ENCODE results near the gene C11orf86.

DNA sequence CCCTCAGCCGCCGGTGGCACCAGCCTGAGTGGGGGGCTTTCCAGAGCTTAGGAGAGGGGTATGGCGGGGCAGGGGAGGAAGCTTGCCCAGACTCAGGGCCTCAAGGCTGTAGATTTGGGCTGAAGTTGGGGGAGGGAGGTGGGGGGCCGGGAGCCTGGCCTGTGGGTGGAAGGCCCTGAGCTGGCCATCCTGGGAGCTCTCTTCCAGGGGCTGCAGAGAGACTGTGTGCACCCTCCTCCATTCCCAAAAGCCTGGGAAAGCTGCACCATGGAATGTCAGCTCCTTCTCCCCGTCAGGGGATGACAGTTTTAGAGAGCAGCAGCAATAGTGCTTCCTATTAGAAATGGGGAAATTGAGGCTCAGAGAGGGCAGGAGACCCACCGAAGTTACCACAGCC is 48.9 kb downstream of the C11orf86 start:
- no peak for TF ChIP-seq CTCF (IDR thresholded peaks at IDR 0.05; ENCODE audit: borderline replicate concordance, extremely low read depth, low read length, poor library complexity, severe bottlenecking)
- TF ChIP-seq EZH2 (IDR thresholded peaks at IDR 0.05; ENCODE audit: borderline replicate concordance, low read depth, low read length, severe bottlenecking): no peak
